ENCODE data around the gene INPP5D.

The INPP5D gene

DNA sequence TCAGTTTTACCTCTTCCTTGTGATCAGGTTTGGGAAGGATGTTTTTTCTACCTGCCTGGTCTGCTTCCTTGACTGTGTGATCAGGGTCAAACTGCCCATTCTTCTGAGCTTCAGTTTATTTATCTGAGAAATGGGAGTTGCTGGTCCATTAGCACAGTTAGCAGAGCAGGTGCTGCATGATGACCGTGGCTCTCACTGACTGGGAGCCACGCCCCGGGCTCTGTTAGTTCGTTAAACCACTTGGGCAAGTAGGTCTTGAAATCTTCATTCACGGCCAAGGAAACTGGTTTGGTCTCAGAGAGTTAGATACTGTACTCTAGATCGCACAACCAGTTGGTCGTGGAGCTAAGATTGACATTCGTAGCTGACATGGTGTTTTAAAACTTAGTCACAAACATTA lies 41.7 kb downstream of the INPP5D start:
- Histone ChIP-seq H3K4me3 (ENCODE audit: low read depth in 1 of 2, low read length in 1 of 2) (no peak overlapping the region), H3K4me1 (ENCODE audit: control insufficient read depth in 1 of 2, insufficient read depth in 1 of 2, low read depth in 1 of 2, low read length in 1 of 2) (peaks cover 16 to 29% of the 10 kb centered on the region in 2 experiments), H3K27me3 (no peaks in the 10 kb centered on the region), H3K9me3 (no peaks in the 10 kb centered on the region), H3K36me3 (peaks cover 13% of the 10 kb centered on the region), H3K27ac (peak overlapping the region; percentile 16)
- TF ChIP-seq, protein P1, sequence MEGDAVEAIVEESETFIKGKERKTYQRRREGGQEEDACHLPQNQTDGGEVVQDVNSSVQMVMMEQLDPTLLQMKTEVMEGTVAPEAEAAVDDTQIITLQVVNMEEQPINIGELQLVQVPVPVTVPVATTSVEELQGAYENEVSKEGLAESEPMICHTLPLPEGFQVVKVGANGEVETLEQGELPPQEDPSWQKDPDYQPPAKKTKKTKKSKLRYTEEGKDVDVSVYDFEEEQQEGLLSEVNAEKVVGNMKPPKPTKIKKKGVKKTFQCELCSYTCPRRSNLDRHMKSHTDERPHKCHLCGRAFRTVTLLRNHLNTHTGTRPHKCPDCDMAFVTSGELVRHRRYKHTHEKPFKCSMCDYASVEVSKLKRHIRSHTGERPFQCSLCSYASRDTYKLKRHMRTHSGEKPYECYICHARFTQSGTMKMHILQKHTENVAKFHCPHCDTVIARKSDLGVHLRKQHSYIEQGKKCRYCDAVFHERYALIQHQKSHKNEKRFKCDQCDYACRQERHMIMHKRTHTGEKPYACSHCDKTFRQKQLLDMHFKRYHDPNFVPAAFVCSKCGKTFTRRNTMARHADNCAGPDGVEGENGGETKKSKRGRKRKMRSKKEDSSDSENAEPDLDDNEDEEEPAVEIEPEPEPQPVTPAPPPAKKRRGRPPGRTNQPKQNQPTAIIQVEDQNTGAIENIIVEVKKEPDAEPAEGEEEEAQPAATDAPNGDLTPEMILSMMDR (IDR thresholded peaks at IDR 0.05), result no peak

DNA sequence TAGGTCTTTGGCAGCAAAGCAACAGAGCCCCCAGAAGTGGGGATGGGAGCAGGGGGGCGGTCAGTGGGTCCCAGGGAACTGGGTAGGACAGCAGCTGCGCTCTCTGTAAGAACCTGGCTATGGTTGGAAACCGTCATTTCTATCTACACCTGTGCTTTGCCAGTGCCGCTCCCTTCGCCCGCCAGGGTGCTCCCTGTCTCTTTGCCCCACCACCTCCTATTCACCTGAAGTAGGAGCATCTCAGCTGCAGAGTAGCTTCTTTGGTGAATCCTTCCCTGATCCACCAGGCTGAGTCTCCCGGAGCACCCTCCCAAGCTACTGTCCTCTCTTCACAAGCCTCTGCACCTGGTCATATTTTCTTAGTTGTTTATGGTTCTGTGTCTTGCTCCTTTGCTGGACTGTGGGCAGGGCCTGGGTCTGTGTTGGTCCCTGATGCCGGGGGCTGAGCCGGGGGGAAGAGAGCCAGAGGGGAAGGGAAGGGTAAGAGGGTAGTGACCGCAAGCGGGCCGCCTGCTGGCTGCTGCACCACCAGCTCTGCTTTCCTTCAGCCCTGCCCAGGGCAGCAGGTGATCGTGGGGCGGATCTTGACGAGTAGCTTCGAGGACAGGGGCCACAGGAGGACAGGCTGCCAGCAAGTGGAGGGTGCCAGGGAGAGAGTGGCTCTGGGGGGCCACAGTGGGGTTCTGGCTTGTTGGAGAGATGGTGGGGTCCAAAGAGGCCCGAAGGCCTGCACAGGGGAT lies 45.2 kb downstream of the INPP5D start:
- TF ChIP-seq, protein P1 (IDR thresholded peaks at IDR 0.05), result no peak
- H3K4me1 ChIP-seq (ENCODE audit: control insufficient read depth in 1 of 2, insufficient read depth in 1 of 2, low read depth in 1 of 2, low read length in 1 of 2), result peaks cover 24 to 44% of the 10 kb centered on the region in 2 experiments
- no peak overlapping the region for H3K4me3 ChIP-seq (ENCODE audit: low read depth in 1 of 2, low read length in 1 of 2)
- H3K9me3 ChIP-seq, result no peaks in the 10 kb centered on the region
- H3K36me3 ChIP-seq, result peaks cover 5% of the 10 kb centered on the region
- no peaks in the 10 kb centered on the region for H3K27me3 ChIP-seq
- H3K27ac ChIP-seq, result peak overlapping the region; percentile 63

DNA sequence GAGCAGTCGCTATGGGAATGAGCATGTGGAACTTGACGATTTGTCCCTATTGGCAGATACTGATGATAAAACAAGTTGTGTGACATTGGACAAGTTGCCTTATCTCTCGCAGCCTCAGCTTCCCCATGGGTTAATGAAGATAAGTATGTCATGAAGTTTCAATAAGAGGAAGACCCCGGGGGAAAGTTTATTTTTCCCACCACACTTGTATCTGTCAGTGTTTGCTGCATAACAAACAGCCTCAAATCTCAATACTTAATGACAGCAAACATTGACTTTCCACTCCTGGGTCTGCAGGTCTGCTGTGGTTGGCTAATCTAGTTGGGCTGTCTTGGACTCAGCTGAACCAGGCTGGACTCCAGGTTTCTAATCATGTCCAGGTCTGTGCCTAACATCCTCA lies 45.8 kb downstream of the INPP5D start:
- Histone ChIP-seq H3K36me3 (peaks cover 5% of the 10 kb centered on the region), H3K4me3 (ENCODE audit: low read depth in 1 of 2, low read length in 1 of 2) (no peak overlapping the region), H3K4me1 (ENCODE audit: control insufficient read depth in 1 of 2, insufficient read depth in 1 of 2, low read depth in 1 of 2, low read length in 1 of 2) (peaks cover 18 to 38% of the 10 kb centered on the region in 2 experiments), H3K9me3 (no peaks in the 10 kb centered on the region), H3K27ac (peak overlapping the region; percentile 63), H3K27me3 (no peaks in the 10 kb centered on the region)
- TF ChIP-seq, protein P1 (IDR thresholded peaks at IDR 0.05), result no peak

DNA sequence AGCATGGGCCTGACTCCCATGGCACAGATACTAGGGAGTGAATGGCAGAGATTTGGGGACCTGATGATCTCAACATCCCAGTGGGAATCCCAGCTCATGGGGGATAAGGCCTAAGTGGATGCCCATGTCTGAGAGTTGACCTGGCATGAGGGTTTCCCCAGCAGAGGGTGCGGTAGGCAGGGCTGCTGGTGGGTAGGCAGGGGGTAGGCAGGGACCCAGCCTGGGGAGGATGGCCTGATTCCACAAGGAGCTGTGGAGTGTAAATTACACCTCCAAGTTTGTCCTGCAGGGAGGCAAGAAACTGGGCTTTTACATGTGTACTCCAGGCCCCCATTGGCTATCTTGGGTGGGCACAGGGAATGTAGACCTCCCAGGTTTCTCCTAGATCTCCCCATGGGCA lies 46.9 kb downstream of the INPP5D start:
- TF ChIP-seq, protein P1 (IDR thresholded peaks at IDR 0.05), result no peak
- Histone ChIP-seq H3K27me3 (no peaks in the 10 kb centered on the region), H3K9me3 (no peaks in the 10 kb centered on the region), H3K4me1 (ENCODE audit: control insufficient read depth in 1 of 2, insufficient read depth in 1 of 2, low read depth in 1 of 2, low read length in 1 of 2) (peaks cover 15 to 35% of the 10 kb centered on the region in 2 experiments), H3K36me3 (peaks cover 4% of the 10 kb centered on the region), H3K27ac (peak overlapping the region; percentile 63), H3K4me3 (ENCODE audit: low read depth in 1 of 2, low read length in 1 of 2) (no peak overlapping the region)

DNA sequence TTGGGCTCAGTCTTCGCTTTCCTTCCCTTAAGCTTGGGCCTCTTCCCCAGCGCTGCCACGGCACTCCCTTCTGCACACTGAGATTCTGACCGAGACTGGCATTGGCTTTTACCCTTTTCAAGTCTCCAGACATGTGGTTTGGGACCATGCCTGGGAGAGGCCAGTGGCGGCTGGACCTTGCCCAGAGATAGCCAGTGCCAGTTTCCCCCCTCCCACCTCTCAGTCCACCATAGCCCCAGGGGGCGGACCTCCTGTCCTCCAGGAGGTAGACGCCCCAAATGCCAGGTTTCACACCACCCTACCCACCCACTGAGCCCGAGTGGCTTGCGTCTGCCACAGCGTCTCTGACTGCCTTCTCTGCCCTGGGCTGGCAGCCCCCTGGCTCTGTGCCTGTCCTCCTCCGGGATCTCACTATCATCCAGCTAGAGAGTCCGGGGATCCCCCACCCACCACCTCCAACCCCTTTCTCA lies 47.7 kb downstream of the INPP5D start:
- Histone ChIP-seq H3K4me3 (ENCODE audit: low read depth in 1 of 2, low read length in 1 of 2) (no peak overlapping the region), H3K27ac (peak overlapping the region; percentile 69), H3K9me3 (no peaks in the 10 kb centered on the region), H3K27me3 (no peaks in the 10 kb centered on the region), H3K36me3 (no peaks in the 10 kb centered on the region), H3K4me1 (ENCODE audit: control insufficient read depth in 1 of 2, insufficient read depth in 1 of 2, low read depth in 1 of 2, low read length in 1 of 2) (peaks cover 16 to 35% of the 10 kb centered on the region in 2 experiments)
- TF ChIP-seq, protein P1 (IDR thresholded peaks at IDR 0.05), result no peak
